DOHH2 (cell line): ENCODE measurements around the gene KLK5.

Experiments used
- H3F3A ChIP-seq: fragments of 200-600 bp; sonication (generic), shearing (Covaris generic); 2 replicates; pipeline ENCODE4 v1.6.0; 2016; ENCODE audit warnings: antibody characterized with exemption, mild to moderate bottlenecking; ENCODE audit not compliant: control insufficient read depth, insufficient read depth
- H3K27ac ChIP-seq: fragments of 200-600 bp; sonication (generic); 2 replicates; pipeline ENCODE4 v1.5.1; 2014; ENCODE audit warnings: low read depth, mild to moderate bottlenecking, low read length, moderate library complexity
- H3K27me3 ChIP-seq: fragments of 200-600 bp; sonication (generic); 2 replicates; pipeline ENCODE4 v1.6.1; 2014; ENCODE audit warnings: mild to moderate bottlenecking, low read length, mixed read lengths; ENCODE audit not compliant: control insufficient read depth
- H3K36me3 ChIP-seq: fragments of 200-600 bp; sonication (generic); 2 replicates; pipeline ENCODE4 v1.6.1; 2014; ENCODE audit warnings: mild to moderate bottlenecking, low read length, moderate library complexity, mixed read lengths; ENCODE audit not compliant: control insufficient read depth
- H3K4me1 ChIP-seq: fragments of 200-600 bp; sonication (generic); 2 replicates; pipeline ENCODE4 v1.6.1; 2014; ENCODE audit warnings: mild to moderate bottlenecking, low read length, mixed read lengths; ENCODE audit not compliant: control insufficient read depth
- H3K4me2 ChIP-seq: fragments of 200-600 bp; sonication (generic); 2 replicates; pipeline ENCODE4 v1.6.0; 2014; ENCODE audit warnings: mild to moderate bottlenecking, low read length, moderate library complexity
- H3K4me3 ChIP-seq: fragments of 200-600 bp; sonication (generic); 2 replicates; pipeline ENCODE4 v1.5.1; 2014; ENCODE audit warnings: mild to moderate bottlenecking, low read length, mixed read lengths
- H3K79me2 ChIP-seq: fragments of 200-600 bp; sonication (generic); 2 replicates; pipeline ENCODE4 v1.6.1; 2014; ENCODE audit warnings: mild to moderate bottlenecking, low read length, mixed read lengths; ENCODE audit not compliant: control insufficient read depth
- H3K9me2 ChIP-seq: fragments of 200-600 bp; sonication (generic); replicated peaks from 2 replicates; pipeline ENCODE4 v1.6.1; 2014; ENCODE audit warnings: mild to moderate bottlenecking, low read length, mixed read lengths; ENCODE audit not compliant: control insufficient read depth
- H3K9me3 ChIP-seq: fragments of 200-600 bp; sonication (generic); 2 replicates; pipeline ENCODE4 v1.6.1; 2014; ENCODE audit warnings: antibody characterized with exemption, low read length, mixed read lengths; ENCODE audit not compliant: control insufficient read depth, insufficient read depth
- H4K20me1 ChIP-seq: fragments of 200-600 bp; sonication (generic); 2 replicates; pipeline ENCODE4 v1.6.0; 2014; ENCODE audit warnings: low read depth, mild to moderate bottlenecking, antibody characterized with exemption, low read length, moderate library complexity; ENCODE audit not compliant: control insufficient read depth, insufficient read depth
- EZH2phosphoT487 ChIP-seq: fragments of 200-600 bp; sonication (generic); IDR thresholded peaks from 2 replicates; pipeline ENCODE4 v1.6.1; 2017; ENCODE audit warnings: borderline replicate concordance, mild to moderate bottlenecking, antibody characterized with exemption, low read length, moderate library complexity, mixed read lengths
- TF ChIP-seq, protein P1 (sequence below): fragments of 200-600 bp; sonication (generic); IDR thresholded peaks from one replicate; pipeline ENCODE4 v1.5.1; 2014; ENCODE audit warnings: antibody characterized with exemption, mild to moderate bottlenecking, low read depth, low read length; ENCODE audit not compliant: poor library complexity, severe bottlenecking

The KLK5 gene

GRCh38 chr19:50932690-50933083, 20.2 kb downstream of the KLK5 start:
- H3K79me2 ChIP-seq = no peaks in the 10 kb centered on the region
- H3K4me1 ChIP-seq = no peaks in the 10 kb centered on the region
- H4K20me1 ChIP-seq = 0 out of 2 replicates have a peak, but pooled peaks cover 4% of the 10 kb centered on the region
- no peak for TF ChIP-seq EZH2phosphoT487
- H3K9me3 ChIP-seq = no peaks in the 10 kb centered on the region
- H3K36me3 ChIP-seq = no peaks in the 10 kb centered on the region
- H3K27me3 ChIP-seq = 0 out of 2 replicates have a peak, but pooled peaks cover 4% of the 10 kb centered on the region
- H3K27ac ChIP-seq = no peak overlapping the region
- no peak overlapping the region for H3K4me3 ChIP-seq
- no peak overlapping the region for H3K4me2 ChIP-seq
- H3F3A ChIP-seq = no peaks in the 10 kb centered on the region
- H3K9me2 ChIP-seq = no peaks in the 10 kb centered on the region

DNA sequence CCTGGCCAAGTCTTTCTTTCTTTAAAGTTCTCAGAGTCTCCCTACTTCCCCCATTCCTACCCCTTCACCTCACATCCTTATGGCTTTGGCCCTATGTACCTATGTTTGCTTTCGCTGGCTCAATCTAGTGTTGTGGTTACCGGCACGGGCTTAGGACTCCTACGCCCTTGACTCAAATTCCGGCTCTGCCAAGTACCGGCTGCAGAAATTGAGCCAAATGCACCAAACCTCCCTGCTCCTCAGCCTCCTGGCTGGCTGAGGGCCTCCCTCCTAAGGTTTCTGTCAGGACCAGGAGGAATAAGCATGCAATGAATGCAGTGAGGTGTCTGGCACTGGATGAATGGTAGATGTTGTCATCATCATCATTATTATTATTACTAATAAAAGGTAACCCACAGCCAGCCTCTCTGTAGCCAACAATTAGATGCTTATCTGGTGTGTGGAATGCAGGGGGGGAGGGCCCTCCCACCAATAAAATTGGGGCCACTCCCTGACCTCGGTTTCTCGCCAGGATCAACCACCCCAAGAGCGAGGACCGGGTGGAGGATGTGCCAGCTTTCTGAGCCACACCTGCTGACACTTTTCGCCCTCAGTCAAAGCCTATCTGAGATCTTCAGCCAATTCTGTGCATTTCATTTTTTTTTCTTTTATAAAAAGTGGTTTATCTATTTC, 20.7 kb downstream of the KLK5 start:
- H3K4me3 ChIP-seq = no peak overlapping the region
- no peaks in the 10 kb centered on the region for H3F3A ChIP-seq
- no peaks in the 10 kb centered on the region for H3K79me2 ChIP-seq
- H3K9me3 ChIP-seq = no peaks in the 10 kb centered on the region
- H3K36me3 ChIP-seq = no peaks in the 10 kb centered on the region
- H3K4me1 ChIP-seq = no peaks in the 10 kb centered on the region
- 0 out of 2 replicates have a peak, but pooled peaks cover 4% of the 10 kb centered on the region for H4K20me1 ChIP-seq
- H3K4me2 ChIP-seq = no peak overlapping the region
- H3K27me3 ChIP-seq = 0 out of 2 replicates have a peak, but pooled peaks cover 4% of the 10 kb centered on the region
- H3K27ac ChIP-seq = no peak overlapping the region
- no peak for TF ChIP-seq EZH2phosphoT487
- TF ChIP-seq, protein P1, sequence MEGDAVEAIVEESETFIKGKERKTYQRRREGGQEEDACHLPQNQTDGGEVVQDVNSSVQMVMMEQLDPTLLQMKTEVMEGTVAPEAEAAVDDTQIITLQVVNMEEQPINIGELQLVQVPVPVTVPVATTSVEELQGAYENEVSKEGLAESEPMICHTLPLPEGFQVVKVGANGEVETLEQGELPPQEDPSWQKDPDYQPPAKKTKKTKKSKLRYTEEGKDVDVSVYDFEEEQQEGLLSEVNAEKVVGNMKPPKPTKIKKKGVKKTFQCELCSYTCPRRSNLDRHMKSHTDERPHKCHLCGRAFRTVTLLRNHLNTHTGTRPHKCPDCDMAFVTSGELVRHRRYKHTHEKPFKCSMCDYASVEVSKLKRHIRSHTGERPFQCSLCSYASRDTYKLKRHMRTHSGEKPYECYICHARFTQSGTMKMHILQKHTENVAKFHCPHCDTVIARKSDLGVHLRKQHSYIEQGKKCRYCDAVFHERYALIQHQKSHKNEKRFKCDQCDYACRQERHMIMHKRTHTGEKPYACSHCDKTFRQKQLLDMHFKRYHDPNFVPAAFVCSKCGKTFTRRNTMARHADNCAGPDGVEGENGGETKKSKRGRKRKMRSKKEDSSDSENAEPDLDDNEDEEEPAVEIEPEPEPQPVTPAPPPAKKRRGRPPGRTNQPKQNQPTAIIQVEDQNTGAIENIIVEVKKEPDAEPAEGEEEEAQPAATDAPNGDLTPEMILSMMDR = no peak
- no peaks in the 10 kb centered on the region for H3K9me2 ChIP-seq

DNA sequence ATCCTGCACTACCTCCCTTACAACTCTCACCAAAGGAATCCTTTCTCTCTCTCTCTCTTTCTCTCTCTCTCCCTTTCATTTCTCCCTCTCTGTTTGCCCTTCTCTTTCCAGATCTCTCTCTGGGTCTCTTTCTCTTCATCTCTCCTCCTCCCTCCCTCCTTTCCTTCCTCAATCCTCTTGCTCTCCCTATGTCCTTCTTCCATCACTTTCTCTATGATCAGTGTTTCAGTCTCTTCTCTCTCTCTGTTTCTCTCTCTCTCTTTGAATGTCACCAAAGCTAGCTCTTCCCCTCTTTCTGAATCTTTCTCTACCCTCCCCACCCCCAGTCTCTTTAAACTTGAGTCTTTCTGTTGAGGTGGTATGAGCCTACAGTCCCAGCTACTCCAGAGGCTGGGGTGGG, 21.8 kb downstream of the KLK5 start:
- H3K4me2 ChIP-seq = no peak overlapping the region
- no peaks in the 10 kb centered on the region for H3K4me1 ChIP-seq
- 0 out of 2 replicates have a peak, but pooled peaks cover 4% of the 10 kb centered on the region for H4K20me1 ChIP-seq
- no peaks in the 10 kb centered on the region for H3F3A ChIP-seq
- H3K36me3 ChIP-seq = no peaks in the 10 kb centered on the region
- no peak for TF ChIP-seq EZH2phosphoT487
- TF ChIP-seq, protein P1 = no peak
- H3K9me3 ChIP-seq = no peaks in the 10 kb centered on the region
- H3K79me2 ChIP-seq = no peaks in the 10 kb centered on the region
- H3K27ac ChIP-seq = no peak overlapping the region
- H3K9me2 ChIP-seq = no peaks in the 10 kb centered on the region
- H3K4me3 ChIP-seq = no peak overlapping the region
- 0 out of 2 replicates have a peak, but pooled peaks cover 4% of the 10 kb centered on the region for H3K27me3 ChIP-seq

DNA sequence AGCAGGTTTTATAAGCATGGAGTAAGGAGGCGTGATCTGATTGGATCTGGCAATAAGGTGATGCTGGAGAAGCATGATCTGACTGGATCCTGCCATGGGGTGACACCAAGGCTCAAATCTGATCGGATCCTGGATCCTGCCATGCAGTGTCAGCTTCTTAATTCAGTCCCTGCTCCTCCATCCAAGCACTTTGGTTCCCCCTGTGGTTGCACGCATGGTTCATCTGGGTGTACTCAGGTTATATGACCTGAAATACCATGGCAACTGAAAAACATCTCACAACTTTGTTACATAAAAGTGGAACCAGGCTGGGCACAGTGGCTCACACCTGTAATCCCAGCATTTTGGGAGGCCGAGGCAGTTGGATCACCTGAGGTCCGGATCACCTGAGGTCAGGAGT, 24.0 kb downstream of the KLK5 start:
- Histone ChIP-seq H3K4me2 (no peak overlapping the region), H3F3A (no peaks in the 10 kb centered on the region), H3K27me3 (0 out of 2 replicates have a peak, but pooled peaks cover 4% of the 10 kb centered on the region), H3K27ac (no peak overlapping the region), H3K4me1 (no peaks in the 10 kb centered on the region), H3K9me2 (no peaks in the 10 kb centered on the region), H3K36me3 (no peaks in the 10 kb centered on the region), H3K4me3 (no peak overlapping the region), H3K79me2 (no peaks in the 10 kb centered on the region), H4K20me1 (0 out of 2 replicates have a peak, but pooled peaks cover 4% of the 10 kb centered on the region), H3K9me3 (no peaks in the 10 kb centered on the region)
- TF ChIP-seq, protein P1 = no peak
- no peak for TF ChIP-seq EZH2phosphoT487
